ENCODE measurements around the gene MAN2A1. TPM values are rescaled to one million over a fixed set of nuclear protein-coding genes. Genes with fewer than 3 reads are reported as not detected.

MAN2A1 gene
- total and polyA plus RNA-seq, 5 donors: 2.9 to 10.1 (median 9.5) TPM

- intact Hi-C loops (cut with DNase I): no loop called here
These were observed 176.3 kb downstream of the MAN2A1 start for GRCh38 chr5:109866051-109866450.

GRCh38 chr5:109868737-109869136 lies 179.0 kb downstream of the MAN2A1 start:
- ATAC-seq (no peak), DNase-seq (no peak)
- 71% methylated on average over 2 of the region's 2 CpGs for WGBS
- intact Hi-C loops (cut with DNase I): no loop called here
- Histone ChIP-seq H3K9me3 (ENCODE audit: control insufficient read depth, low read length) (no peaks in the 10 kb centered on the region), H3K4me3 (ENCODE audit: low read length) (no peak overlapping the region), H3K27ac (ENCODE audit: low read length) (no peak overlapping the region), H3K4me1 (ENCODE audit: control insufficient read depth, insufficient read depth, low read length) (no peaks in the 10 kb centered on the region), H3K27me3 (ENCODE audit: control insufficient read depth, insufficient read depth) (no peaks in the 10 kb centered on the region)

More at GRCh38 chr5:109866051-109866450, 176.3 kb downstream of the MAN2A1 start:
- H3K4me1 ChIP-seq (ENCODE audit: control insufficient read depth, insufficient read depth, low read length): no peaks in the 10 kb centered on the region
- no peaks in the 10 kb centered on the region for H3K9me3 ChIP-seq (ENCODE audit: control insufficient read depth, low read length)
- no peak for DNase-seq
- no peaks in the 10 kb centered on the region for H3K27me3 ChIP-seq (ENCODE audit: control insufficient read depth, insufficient read depth)
- WGBS: 69% methylated on average over 2 of the region's 2 CpGs
- H3K4me3 ChIP-seq (ENCODE audit: low read length): no peak overlapping the region
- ATAC-seq: no peak
- no peak overlapping the region for H3K27ac ChIP-seq (ENCODE audit: low read length)

- intact Hi-C loops (cut with DNase I): no loop called here
- no peak for ATAC-seq
- Histone ChIP-seq H3K27ac (ENCODE audit: low read length) (no peak overlapping the region), H3K4me1 (ENCODE audit: control insufficient read depth, insufficient read depth, low read length) (no peaks in the 10 kb centered on the region), H3K27me3 (ENCODE audit: control insufficient read depth, insufficient read depth) (no peaks in the 10 kb centered on the region), H3K9me3 (ENCODE audit: control insufficient read depth, low read length) (no peaks in the 10 kb centered on the region), H3K4me3 (ENCODE audit: low read length) (no peak overlapping the region)
- DNase-seq: no peak
- 97% methylated on average over 4 of the region's 4 CpGs for WGBS
These were observed 184.0 kb downstream of the MAN2A1 start for GRCh38 chr5:109873687-109874086.

- H3K4me3 ChIP-seq (ENCODE audit: low read length): no peak overlapping the region
- H3K9me3 ChIP-seq (ENCODE audit: control insufficient read depth, low read length): no peaks in the 10 kb centered on the region
- 96% methylated on average over 2 of the region's 2 CpGs for WGBS
- H3K27me3 ChIP-seq (ENCODE audit: control insufficient read depth, insufficient read depth): no peaks in the 10 kb centered on the region
- DNase-seq (no peak), ATAC-seq (no peak)
- intact Hi-C loops (cut with DNase I): no loop called here
- no peaks in the 10 kb centered on the region for H3K4me1 ChIP-seq (ENCODE audit: control insufficient read depth, insufficient read depth, low read length)
- no peak overlapping the region for H3K27ac ChIP-seq (ENCODE audit: low read length)
These were observed 184.4 kb downstream of the MAN2A1 start for GRCh38 chr5:109874108-109874507.

- 89% methylated on average over 6 of the region's 6 CpGs for WGBS
- no peak for ATAC-seq
These were observed 186.5 kb downstream of the MAN2A1 start for GRCh38 chr5:109876030-109876725.

GRCh38 chr5:109876941-109877669 lies 187.4 kb downstream of the MAN2A1 start:
- H3K4me3 ChIP-seq (ENCODE audit: low read length): no peak overlapping the region
- H3K27me3 ChIP-seq (ENCODE audit: control insufficient read depth, insufficient read depth): no peaks in the 10 kb centered on the region
- ATAC-seq (no peak), DNase-seq (peak in 2 of 3 donors; percentile 25 to 29)
- intact Hi-C loops (cut with DNase I): no loop called here
- H3K9me3 ChIP-seq (ENCODE audit: control insufficient read depth, low read length): no peaks in the 10 kb centered on the region
- H3K4me1 ChIP-seq (ENCODE audit: control insufficient read depth, insufficient read depth, low read length): no peaks in the 10 kb centered on the region
- H3K27ac ChIP-seq (ENCODE audit: low read length): no peak overlapping the region
- WGBS: 90% methylated on average over 10 of the region's 10 CpGs

More at GRCh38 chr5:109876030-109876725, 186.5 kb downstream of the MAN2A1 start:
- H3K4me3 ChIP-seq (ENCODE audit: low read length): no peak overlapping the region
- no peak overlapping the region for H3K27ac ChIP-seq (ENCODE audit: low read length)
- H3K27me3 ChIP-seq (ENCODE audit: control insufficient read depth, insufficient read depth): no peaks in the 10 kb centered on the region
- no peaks in the 10 kb centered on the region for H3K9me3 ChIP-seq (ENCODE audit: control insufficient read depth, low read length)
- intact Hi-C loops (cut with DNase I): no loop called here
- no peak for DNase-seq
- no peaks in the 10 kb centered on the region for H3K4me1 ChIP-seq (ENCODE audit: control insufficient read depth, insufficient read depth, low read length)

- intact Hi-C loops (cut with DNase I): no loop called here
- WGBS: 95% methylated on average over 6 of the region's 6 CpGs
- H3K27me3 ChIP-seq (ENCODE audit: control insufficient read depth, insufficient read depth): no peaks in the 10 kb centered on the region
- no peak overlapping the region for H3K27ac ChIP-seq (ENCODE audit: low read length)
- H3K9me3 ChIP-seq (ENCODE audit: control insufficient read depth, low read length): no peaks in the 10 kb centered on the region
- ATAC-seq (no peak), DNase-seq (no peak)
- no peaks in the 10 kb centered on the region for H3K4me1 ChIP-seq (ENCODE audit: control insufficient read depth, insufficient read depth, low read length)
- H3K4me3 ChIP-seq (ENCODE audit: low read length): no peak overlapping the region
These were observed 187.9 kb downstream of the MAN2A1 start for GRCh38 chr5:109877670-109878045.

- no peaks in the 10 kb centered on the region for H3K27me3 ChIP-seq (ENCODE audit: control insufficient read depth, insufficient read depth)
- no peak for DNase-seq
- 92% methylated on average over 5 of the region's 5 CpGs for WGBS
- H3K4me3 ChIP-seq (ENCODE audit: low read length): no peak overlapping the region
- intact Hi-C loops (cut with DNase I): no loop called here
- no peak overlapping the region for H3K27ac ChIP-seq (ENCODE audit: low read length)
- H3K9me3 ChIP-seq (ENCODE audit: control insufficient read depth, low read length): no peaks in the 10 kb centered on the region
- no peak for ATAC-seq
- H3K4me1 ChIP-seq (ENCODE audit: control insufficient read depth, insufficient read depth, low read length): no peaks in the 10 kb centered on the region
These were observed 189.2 kb downstream of the MAN2A1 start for GRCh38 chr5:109878887-109879286.

- Histone ChIP-seq H3K9me3 (ENCODE audit: control insufficient read depth, low read length) (no peaks in the 10 kb centered on the region), H3K4me3 (ENCODE audit: low read length) (no peak overlapping the region), H3K27ac (ENCODE audit: low read length) (no peak overlapping the region), H3K4me1 (ENCODE audit: control insufficient read depth, insufficient read depth, low read length) (no peaks in the 10 kb centered on the region), H3K27me3 (ENCODE audit: control insufficient read depth, insufficient read depth) (no peaks in the 10 kb centered on the region)
- intact Hi-C loops (cut with DNase I): no loop called here
- ATAC-seq: no peak
- WGBS: 60% methylated on average over 6 of the region's 6 CpGs
- DNase-seq: no peak
These were observed 191.4 kb downstream of the MAN2A1 start for GRCh38 chr5:109880907-109881685.

GRCh38 chr5:109882546-109882945 lies 192.8 kb downstream of the MAN2A1 start:
- Histone ChIP-seq H3K9me3 (ENCODE audit: control insufficient read depth, low read length) (no peaks in the 10 kb centered on the region), H3K4me3 (ENCODE audit: low read length) (no peak overlapping the region), H3K27ac (ENCODE audit: low read length) (no peak overlapping the region), H3K4me1 (ENCODE audit: control insufficient read depth, insufficient read depth, low read length) (no peaks in the 10 kb centered on the region), H3K27me3 (ENCODE audit: control insufficient read depth, insufficient read depth) (no peaks in the 10 kb centered on the region)
- no peak for DNase-seq
- intact Hi-C loops (cut with DNase I): no loop called here
- no peak for ATAC-seq

- H3K27me3 ChIP-seq (ENCODE audit: control insufficient read depth, insufficient read depth): no peaks in the 10 kb centered on the region
- 97% methylated on average over 20 of the region's 20 CpGs for WGBS
- H3K4me1 ChIP-seq (ENCODE audit: control insufficient read depth, insufficient read depth, low read length): no peaks in the 10 kb centered on the region
- no peak overlapping the region for H3K27ac ChIP-seq (ENCODE audit: low read length)
- no peak overlapping the region for H3K4me3 ChIP-seq (ENCODE audit: low read length)
- intact Hi-C loops (cut with DNase I): no loop called here
- no peaks in the 10 kb centered on the region for H3K9me3 ChIP-seq (ENCODE audit: control insufficient read depth, low read length)
- DNase-seq (no peak), ATAC-seq (no peak)
These were observed 194.9 kb downstream of the MAN2A1 start for GRCh38 chr5:109884676-109885075.
